Midbrain (tissue), 1 donor: ENCODE measurements around the gene HOXB1.
"Not testable (repeated sequence)": the region's sequence is repeated elsewhere in the genome, so short reads cannot be mapped to it uniquely, and the experiment has no call there.

Experiments
- DNase-seq: peaks from one replicate; lab custom pipeline; 2025; lab: John Stamatoyannopoulos, UW

The HOXB1 gene

GRCh38 chr17:48494335-48494734 is 36.5 kb downstream of the HOXB1 start:
- DNase-seq: no peak

DNA sequence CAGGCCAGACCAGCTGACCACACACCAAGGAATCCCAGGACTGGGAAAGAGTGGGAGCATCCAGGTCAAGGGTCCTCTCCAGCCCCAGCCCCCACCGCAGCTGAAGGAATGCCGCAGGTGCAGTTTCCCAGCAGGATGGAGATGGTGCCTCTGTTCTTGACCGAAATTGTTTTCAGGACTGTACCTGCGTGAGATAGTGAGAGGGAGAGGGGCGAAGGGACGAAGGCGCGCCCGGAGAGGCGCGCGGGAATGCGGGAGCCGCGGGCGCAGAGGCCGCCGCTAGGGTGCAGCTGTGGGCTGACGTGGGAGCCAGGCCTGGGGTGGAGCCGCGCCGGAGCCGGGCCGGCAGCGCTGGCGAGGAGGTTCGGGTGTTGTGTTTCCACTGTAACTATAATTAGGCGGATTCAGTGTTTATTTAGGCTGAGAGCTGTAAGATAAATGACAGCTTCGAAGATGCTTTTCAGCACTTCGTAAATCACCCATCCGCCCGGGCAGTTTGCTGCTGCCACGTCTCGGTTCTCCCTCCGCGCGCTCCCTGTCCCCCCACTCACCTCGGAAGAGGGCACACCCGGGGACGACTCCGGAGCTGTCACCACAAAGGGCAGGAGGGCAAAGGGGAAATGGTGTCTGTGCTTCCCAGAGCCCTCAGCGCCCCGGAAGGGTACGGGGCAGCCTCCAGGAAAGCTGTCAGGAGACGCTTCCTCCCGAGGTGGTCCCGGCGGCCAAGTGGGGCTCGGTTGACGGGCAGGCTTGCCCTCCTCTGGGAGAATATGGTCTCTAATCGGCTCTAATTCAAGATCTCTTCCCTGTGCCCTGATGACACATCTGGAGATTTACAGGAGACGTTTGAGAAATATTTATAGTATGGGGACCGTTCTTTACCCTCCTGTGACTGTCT is 38.2 kb downstream of the HOXB1 start:
- peak; percentile 1 for DNase-seq

- no peak for DNase-seq
Observed at GRCh38 chr17:48491527-48492273, 39.1 kb downstream of the HOXB1 start.

DNA sequence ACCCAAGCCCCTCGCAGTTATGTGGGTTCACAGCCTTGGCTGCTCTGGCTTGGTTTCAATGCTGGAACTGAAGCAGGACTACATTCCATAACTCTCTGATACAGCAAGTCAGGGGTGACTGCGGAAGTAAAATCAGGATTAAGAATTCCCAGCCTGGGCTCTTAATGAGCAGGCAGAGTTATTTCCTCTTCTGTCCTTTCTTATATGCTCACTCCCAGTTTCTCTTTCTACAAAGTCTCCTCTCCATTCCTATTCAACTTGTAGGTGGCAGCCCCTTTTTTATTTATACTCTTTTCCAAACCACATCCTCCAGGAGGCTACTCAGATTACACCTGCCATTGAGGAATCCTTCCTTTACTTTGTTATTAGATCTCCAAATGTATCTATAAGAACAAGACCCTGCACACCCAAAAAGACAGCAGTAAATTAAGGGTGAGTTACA is 40.3 kb downstream of the HOXB1 start:
- no peak for DNase-seq

GRCh38 chr17:48489781-48490180 is 41.0 kb downstream of the HOXB1 start:
- DNase-seq: no peak

DNA sequence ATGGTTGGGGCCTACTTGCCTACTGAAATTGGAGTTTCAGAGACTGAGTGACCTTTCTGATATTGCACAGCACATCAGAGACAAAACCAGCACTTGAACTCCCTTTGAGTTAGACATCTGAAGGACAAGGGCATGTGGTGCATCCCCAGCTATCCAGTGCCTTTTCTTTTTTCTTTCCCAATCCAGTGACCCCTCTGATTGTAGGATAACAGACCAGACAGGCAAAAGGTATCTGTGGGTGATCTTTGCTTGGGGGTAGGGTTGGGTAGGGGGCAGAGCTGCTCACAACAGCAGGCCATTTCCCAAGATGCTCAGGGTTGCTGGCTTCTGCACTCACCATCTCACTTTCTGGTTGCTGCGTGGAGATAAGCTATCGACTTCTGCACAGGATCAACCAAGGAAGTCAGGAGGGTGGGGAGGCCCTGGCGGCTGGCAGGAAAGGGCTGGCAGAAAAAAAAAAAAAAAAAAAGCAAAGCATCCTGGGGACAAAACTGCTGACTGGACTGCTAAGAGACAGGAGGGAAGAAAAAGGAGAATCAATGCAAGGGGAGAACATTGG is 42.2 kb downstream of the HOXB1 start:
- no peak for DNase-seq

DNA sequence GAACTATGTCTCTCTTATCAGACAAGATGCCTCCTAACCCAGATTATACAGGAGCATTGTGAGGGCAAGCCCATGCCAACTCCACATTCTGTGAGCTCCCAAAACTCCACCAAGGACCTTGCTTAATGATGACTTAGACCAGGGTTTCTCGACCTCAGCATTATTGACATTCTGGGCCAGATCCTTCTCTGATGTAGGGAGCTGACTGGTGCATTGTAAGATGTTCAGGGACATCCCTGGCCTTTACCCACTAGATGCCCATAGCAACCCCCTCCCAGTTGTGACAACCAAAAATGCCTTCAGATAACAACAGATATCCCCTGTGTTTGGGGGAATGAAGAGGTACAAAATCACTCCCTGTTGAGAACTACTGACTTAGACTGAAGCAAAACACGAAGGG is 43.6 kb downstream of the HOXB1 start:
- no peak for DNase-seq

DNA sequence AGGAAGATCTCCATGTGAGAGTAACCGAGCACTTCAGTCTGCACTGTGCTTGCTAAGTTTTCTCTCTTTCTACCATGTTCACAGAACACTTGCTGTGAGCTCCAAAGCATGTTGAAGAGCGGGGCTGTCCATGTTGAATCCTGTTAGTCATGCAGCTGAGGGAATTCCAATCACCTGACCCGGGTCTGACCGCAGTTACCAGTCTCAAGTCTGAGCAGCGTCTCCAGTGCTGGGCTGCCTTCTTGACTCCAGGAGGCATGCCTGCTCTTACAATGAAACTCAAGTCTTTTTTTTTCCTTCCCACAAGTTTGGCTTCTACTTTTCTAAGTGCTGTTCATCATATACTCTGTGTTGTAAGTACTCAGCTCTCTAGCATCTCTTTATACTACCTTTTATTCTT is 44.3 kb downstream of the HOXB1 start:
- no peak for DNase-seq

GRCh38 chr17:48484850-48485249 is 46.0 kb downstream of the HOXB1 start:
- DNase-seq: no peak

- no peak for DNase-seq
Observed at GRCh38 chr17:48484256-48484655, 46.6 kb downstream of the HOXB1 start.

DNA sequence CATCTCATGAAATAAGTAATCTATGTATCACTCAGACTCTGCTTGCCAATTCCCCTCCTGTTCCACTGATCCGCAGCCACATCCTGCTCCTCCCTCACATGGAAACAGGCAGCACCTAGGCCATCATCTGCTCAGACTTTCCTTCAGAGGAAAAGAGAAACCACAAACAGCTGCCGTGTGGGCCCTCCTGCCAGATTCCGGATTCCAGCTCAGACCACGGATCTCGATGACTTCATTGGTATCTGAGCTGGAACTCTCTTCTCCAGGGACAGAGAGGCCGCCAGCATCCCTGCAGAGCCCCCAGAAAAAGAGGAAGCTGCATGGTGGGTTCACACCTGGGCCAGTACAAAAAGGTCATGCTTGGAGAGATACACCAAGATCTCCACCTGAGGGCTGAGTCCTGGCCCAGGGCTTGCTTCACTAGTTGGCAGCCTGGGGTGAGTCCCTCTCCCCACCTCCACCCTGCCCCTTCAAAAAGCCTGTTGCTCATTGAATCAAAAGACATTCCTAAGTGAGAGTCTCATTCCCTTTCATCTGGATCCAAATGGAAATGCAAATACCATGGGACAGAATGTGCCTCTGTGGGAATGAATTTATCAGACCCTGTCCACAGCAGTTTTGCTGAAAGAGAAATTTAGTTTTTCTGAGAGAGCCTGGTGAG is 47.2 kb downstream of the HOXB1 start:
- DNase-seq: no peak

GRCh38 chr17:48483004-48483403 is 47.8 kb downstream of the HOXB1 start:
- no peak for DNase-seq

- DNase-seq: not testable (repeated sequence)
Observed at GRCh38 chr17:48482301-48482700, 48.5 kb downstream of the HOXB1 start.

GRCh38 chr17:48479014-48479402 is 51.8 kb downstream of the HOXB1 start:
- no peak for DNase-seq
